GM19099 (cell line): ENCODE data around the gene LRRC2.

Source experiments
- POLR2A ChIP-seq: IDR thresholded peaks from 3 replicates; pipeline ENCODE4 v1.6.1; 2011; ENCODE audit warnings: low read depth; ENCODE audit not compliant: insufficient read length; ENCODE audit errors: extremely low read depth

LRRC2 gene

GRCh38 chr3:46573701-46574100, 7.6 kb upstream of the LRRC2 start:
- no peak for TF ChIP-seq POLR2A

DNA sequence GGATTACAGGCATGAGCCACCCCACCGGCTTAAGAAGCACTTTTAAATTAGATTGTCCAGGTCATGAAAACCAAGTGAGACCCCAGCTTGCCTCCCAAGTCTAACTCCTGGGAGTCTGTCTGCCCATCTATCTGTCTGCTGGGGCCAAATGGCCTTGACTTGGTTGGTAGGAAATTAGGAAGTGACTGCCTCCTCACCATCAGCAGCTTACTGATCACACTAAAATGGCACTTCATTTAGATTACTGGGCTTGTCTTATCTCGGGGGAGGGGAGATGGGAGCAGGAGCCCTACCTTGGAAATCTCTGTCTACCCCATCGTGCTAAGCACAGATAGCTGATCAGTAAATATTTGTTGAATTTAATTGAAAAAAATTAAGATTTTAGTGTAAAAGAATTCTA, 5.6 kb upstream of the LRRC2 start:
- no peak for TF ChIP-seq POLR2A

GRCh38 chr3:46565607-46566039, 479 bp downstream of the LRRC2 start:
- no peak for TF ChIP-seq POLR2A

GRCh38 chr3:46565077-46565476, 1.0 kb downstream of the LRRC2 start:
- no peak for TF ChIP-seq POLR2A

GRCh38 chr3:46564190-46565021, 1.7 kb downstream of the LRRC2 start:
- TF ChIP-seq POLR2A = no peak

GRCh38 chr3:46561951-46562350, 4.2 kb downstream of the LRRC2 start:
- TF ChIP-seq POLR2A = no peak

GRCh38 chr3:46561511-46561910, 4.6 kb downstream of the LRRC2 start:
- TF ChIP-seq POLR2A = no peak

- no peak for TF ChIP-seq POLR2A
Measured at GRCh38 chr3:46559091-46559704, 6.9 kb downstream of the LRRC2 start.

- TF ChIP-seq POLR2A = peak; percentile 43
Measured at GRCh38 chr3:46558184-46559043, 7.7 kb downstream of the LRRC2 start.

DNA sequence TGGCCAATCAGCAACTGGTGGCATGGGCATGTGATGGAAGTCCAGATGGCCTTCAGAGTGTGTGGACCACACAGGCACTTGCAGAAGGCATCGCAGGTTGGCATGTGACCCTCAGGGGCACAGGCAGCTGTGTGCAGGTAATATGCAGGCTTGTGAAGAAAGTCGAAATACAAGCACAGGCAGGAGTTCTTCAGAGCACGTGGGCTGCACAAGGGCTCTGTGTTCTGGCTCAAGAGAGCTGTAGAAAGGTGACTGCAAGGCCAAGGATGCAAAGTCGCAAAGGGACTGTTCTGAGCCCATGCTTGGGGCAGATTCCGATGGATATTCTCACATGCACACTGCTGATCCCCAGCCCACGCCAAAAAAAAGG, 8.3 kb downstream of the LRRC2 start:
- TF ChIP-seq POLR2A = no peak

GRCh38 chr3:46553154-46553553, 12.9 kb downstream of the LRRC2 start:
- no peak for TF ChIP-seq POLR2A

DNA sequence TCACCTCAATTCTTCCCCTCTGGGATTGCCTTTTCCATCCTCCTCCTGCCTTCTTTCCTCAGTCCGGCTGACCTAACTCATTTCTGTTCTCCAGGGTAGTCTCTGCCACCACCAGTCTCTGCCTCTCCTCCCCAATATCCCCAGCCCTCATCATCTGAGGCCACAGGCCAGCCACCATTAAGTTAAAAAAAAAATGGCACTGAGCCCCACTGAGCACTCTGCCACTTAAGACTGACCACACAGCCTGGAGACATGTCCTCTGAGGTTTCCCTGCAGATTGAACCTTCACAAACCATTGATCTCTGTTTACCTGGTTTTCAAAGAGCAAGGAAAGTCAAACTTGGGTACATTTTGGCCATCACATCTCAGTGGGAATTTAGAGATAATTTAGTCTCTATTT, 13.6 kb downstream of the LRRC2 start:
- TF ChIP-seq POLR2A = no peak

- no peak for TF ChIP-seq POLR2A
Measured at GRCh38 chr3:46551615-46552014, 14.5 kb downstream of the LRRC2 start.

GRCh38 chr3:46549989-46550388, 16.1 kb downstream of the LRRC2 start:
- TF ChIP-seq POLR2A = no peak

DNA sequence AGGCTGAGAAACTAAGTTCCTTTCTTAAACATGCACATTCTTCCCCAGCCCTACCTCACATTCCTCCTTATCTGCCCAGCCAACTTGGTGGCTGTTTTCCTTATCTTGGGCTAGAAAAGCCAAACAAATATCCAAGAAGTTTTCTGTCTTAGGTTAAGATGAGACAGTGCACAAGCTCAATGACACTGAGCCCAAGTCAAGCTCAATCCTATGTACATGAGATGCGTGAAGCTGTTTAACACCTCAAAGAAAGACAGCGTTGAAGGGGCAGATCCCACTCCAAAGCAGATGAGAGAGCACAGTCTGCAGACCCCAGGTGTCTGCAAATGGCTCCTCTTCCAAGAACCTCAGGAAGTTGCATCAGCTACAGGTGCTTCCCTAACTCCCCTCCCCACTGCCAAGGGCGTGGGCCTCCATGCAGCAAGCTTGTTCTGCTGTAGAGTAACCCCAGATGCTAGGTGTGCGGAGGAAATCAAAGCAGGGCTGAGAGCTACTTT, 16.6 kb downstream of the LRRC2 start:
- TF ChIP-seq POLR2A = no peak

GRCh38 chr3:46546896-46547440, 19.1 kb downstream of the LRRC2 start:
- TF ChIP-seq POLR2A = peak; percentile 25
